ENCODE data around the gene LRIT3. TPM values are rescaled to one million over a fixed set of nuclear protein-coding genes. Genes with fewer than 3 reads are reported as not detected.

LRIT3 gene
- total RNA-seq, 1 experiment from 2014 or later: 0.19 TPM

GRCh38 chr4:109916027-109916409 is 68.1 kb downstream of the LRIT3 start:
- Histone ChIP-seq H3K9ac (ENCODE audit: low read length) (no peak overlapping the region), H3K27me3 (ENCODE audit: low read length) (0 out of 2 replicates have a peak, but pooled peaks cover 3% of the 10 kb centered on the region), H4K20me1 (ENCODE audit: insufficient read depth, low read depth, low read length) (no peaks in the 10 kb centered on the region), H3K9me2 (replicated peaks; ENCODE audit: insufficient read depth, low read length) (no peaks in the 10 kb centered on the region), H3K4me1 (ENCODE audit: low read length) (no peaks in the 10 kb centered on the region), H3K36me3 (ENCODE audit: insufficient read depth, low read length) (no peaks in the 10 kb centered on the region), H3K9me3 (ENCODE audit: low read length) (no peaks in the 10 kb centered on the region), H2AFZ (ENCODE audit: low read length) (no peak overlapping the region), H3K27ac (ENCODE audit: low read length) (no peak overlapping the region), H3K4me3 (ENCODE audit: low read length) (no peak overlapping the region), H3K4me2 (ENCODE audit: low read depth, low read length, poor library complexity, severe bottlenecking) (no peak overlapping the region), H3K79me2 (ENCODE audit: low read length) (no peaks in the 10 kb centered on the region)
- no peak for DNase-seq

DNA sequence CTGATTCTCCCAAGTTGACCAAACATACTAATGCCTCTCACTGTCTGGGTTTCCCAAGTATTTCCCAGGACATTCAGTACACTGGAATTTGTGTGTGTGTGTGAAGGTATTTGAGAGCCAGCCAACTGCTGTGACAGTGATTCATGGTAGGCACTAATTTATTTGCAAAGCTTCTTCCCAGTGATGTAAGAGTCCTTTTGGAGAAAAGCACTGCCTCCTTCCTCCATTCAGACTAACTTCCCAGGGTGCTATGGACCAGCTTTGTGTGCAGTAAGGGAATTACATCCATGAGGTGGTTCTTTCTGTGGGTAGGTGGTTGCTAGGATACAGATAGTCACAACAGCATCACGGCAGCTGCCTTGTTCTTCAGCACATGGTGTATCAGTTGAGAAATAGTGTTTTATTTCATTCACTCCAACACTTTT is 73.5 kb downstream of the LRIT3 start:
- Histone ChIP-seq H3K4me2 (ENCODE audit: low read depth, low read length, poor library complexity, severe bottlenecking) (no peak overlapping the region), H3K4me3 (ENCODE audit: low read length) (no peak overlapping the region), H3K27ac (ENCODE audit: low read length) (no peak overlapping the region), H3K4me1 (ENCODE audit: low read length) (no peaks in the 10 kb centered on the region), H3K27me3 (ENCODE audit: low read length) (no peaks in the 10 kb centered on the region), H3K9me2 (replicated peaks; ENCODE audit: insufficient read depth, low read length) (no peaks in the 10 kb centered on the region), H3K36me3 (ENCODE audit: insufficient read depth, low read length) (no peaks in the 10 kb centered on the region), H3K79me2 (ENCODE audit: low read length) (no peaks in the 10 kb centered on the region), H4K20me1 (ENCODE audit: insufficient read depth, low read depth, low read length) (no peaks in the 10 kb centered on the region), H2AFZ (ENCODE audit: low read length) (no peak overlapping the region), H3K9ac (ENCODE audit: low read length) (no peak overlapping the region), H3K9me3 (ENCODE audit: low read length) (no peaks in the 10 kb centered on the region)
- no peak for DNase-seq

Other genes with a start within 250 kb of the LRIT3 start
- gene CASP6, start 144.7 kb upstream of the LRIT3 start, total RNA-seq (2014; rRNA removed; shearing (Covaris generic); ENCODE audit: low replicate concordance): 7.8 and 16.6 TPM in 2 replicates
- gene PLA2G12A, start 118.0 kb upstream of the LRIT3 start, total RNA-seq (2014; rRNA removed; shearing (Covaris generic); ENCODE audit: low replicate concordance): 5.8 and 20.6 TPM in 2 replicates
- 0.79 TPM in 1 of 2 replicates, not detected in the other for gene CFI, start 46.1 kb upstream of the LRIT3 start, total RNA-seq (2014; rRNA removed; shearing (Covaris generic); ENCODE audit: low replicate concordance)
- 10.9 and 13.5 TPM in 2 replicates for gene GAR1, start 32.3 kb upstream of the LRIT3 start, total RNA-seq (2014; rRNA removed; shearing (Covaris generic); ENCODE audit: low replicate concordance)
- gene RRH, start 20.1 kb upstream of the LRIT3 start, total RNA-seq (2014; rRNA removed; shearing (Covaris generic); ENCODE audit: low replicate concordance): 0.40 TPM in 1 of 2 replicates, not detected in the other
- not detected in 2 replicates for gene EGF, start 64.8 kb downstream of the LRIT3 start, total RNA-seq (2014; rRNA removed; shearing (Covaris generic); ENCODE audit: low replicate concordance)